GM12878 (cell line): ENCODE results near the gene DCST1. TPM values are rescaled to one million over a fixed set of nuclear protein-coding genes. Genes with fewer than 3 reads are reported as not detected.

ENCODE experiments used
- ATAC-seq: fragments of 200-7000 bp; cut with Tn5 transposase; 3 replicates; pipeline ENCODE4 v1.9.1; 2020; ENCODE audit warnings: mild to moderate bottlenecking, moderate library complexity
- BruUV-seq: library from RNA; stranded (reverse); fragments of 400-500 nt; replicated peaks from 2 replicates; lab custom pipeline; 2021; lab: Mats Ljungman, UMichigan
- CTCF ChIA-PET: fragments of 300-600 bp; sonication (Branson Sonifier 250); formaldehyde crosslinking; extraction: SDS; loops from one replicate; lab custom pipeline; 2021; ENCODE audit warnings: inconsistent platforms; lab: Yijun Ruan, JAX
- POLR2A ChIA-PET: fragments of 350-600 bp; formaldehyde crosslinking; extraction: SDS; loops from one replicate; lab custom pipeline; 2021; ENCODE audit warnings: inconsistent platforms; lab: Charles Lee
- RAD21 ChIA-PET: fragments of 300-600 bp; sonication (Branson Sonifier 250); formaldehyde crosslinking; loops from one replicate; lab custom pipeline; 2023; ENCODE audit warnings: antibody characterized with exemption; ENCODE audit not compliant: unreplicated experiment; lab: Charles Lee
- SMC1A ChIA-PET: fragments of 300-600 bp; sonication (Branson Sonifier 250); formaldehyde crosslinking; loops from one replicate; lab custom pipeline; 2023; ENCODE audit not compliant: unreplicated experiment, uncharacterized antibody; lab: Charles Lee
- DNase-seq: peaks from one replicate; pipeline ENCODE4 v3.0.0-alpha.2; 2011; ENCODE audit warnings: low read depth, low spot score
- FAIRE-seq: peaks from 3 replicates; lab custom pipeline; 2011; peaks lifted over from hg19 to GRCh38; lab: Jason Lieb, UNC
- H2AFZ ChIP-seq: 2 replicates; pipeline ENCODE4 v1.6.0; 2011; ENCODE audit warnings: low read depth, low read length, control low read depth; ENCODE audit not compliant: control insufficient read depth
- H3K27ac ChIP-seq: 2 replicates; pipeline ENCODE4 v1.5.1; 2011; ENCODE audit warnings: control low read depth; ENCODE audit not compliant: control insufficient read depth, insufficient read depth
- H3K27me3 ChIP-seq, 2 experiments: replicated peaks in 1 of 2; 2 replicates each; pipeline versions ENCODE4 v1.6.0 to v1.6.1; 2011; ENCODE audit warnings: low read length in 1 of 2; ENCODE audit not compliant: control insufficient read depth in 2 of 2, insufficient read depth in 2 of 2
- H3K36me3 ChIP-seq, 2 experiments: 2 replicates each; pipeline ENCODE4 v1.5.1; 2011; ENCODE audit warnings: low read length in 1 of 2; ENCODE audit not compliant: control insufficient read depth in 2 of 2, insufficient read depth in 2 of 2
- H3K4me1 ChIP-seq: 2 replicates; pipeline ENCODE4 v1.6.1; 2011; ENCODE audit warnings: mild to moderate bottlenecking, low read length, moderate library complexity, mixed read lengths; ENCODE audit not compliant: control insufficient read depth, insufficient read depth
- H3K4me2 ChIP-seq: 2 replicates; pipeline ENCODE4 v1.6.0; 2011; ENCODE audit warnings: control low read depth; ENCODE audit not compliant: control insufficient read depth, insufficient read depth
- H3K4me3 ChIP-seq: fragments of 200-600 bp; sonication (generic); 2 replicates; pipeline ENCODE4 v1.5.1; 2016
- H3K79me2 ChIP-seq: 2 replicates; pipeline ENCODE4 v1.6.0; 2011; ENCODE audit warnings: low read length; ENCODE audit not compliant: control insufficient read depth, insufficient read depth
- H3K9ac ChIP-seq: 2 replicates; pipeline ENCODE4 v1.8.0; 2011; ENCODE audit warnings: low read length, control low read depth, mixed read lengths; ENCODE audit not compliant: control insufficient read depth, insufficient read depth
- H3K9me3 ChIP-seq: replicated peaks from 3 replicates; pipeline ENCODE4 v1.5.1; 2011; ENCODE audit warnings: mild to moderate bottlenecking, low read length; ENCODE audit not compliant: control insufficient read depth, insufficient read depth
- H4K20me1 ChIP-seq: 2 replicates; pipeline ENCODE4 v1.6.0; 2011; ENCODE audit not compliant: control insufficient read depth, insufficient read depth
- ATF7 ChIP-seq: fragments of 450-650 bp; IDR thresholded peaks from 2 replicates; pipeline ENCODE4 v1.6.1; 2016; ENCODE audit warnings: low read depth, mild to moderate bottlenecking
- E2F4 ChIP-seq: IDR thresholded peaks from 2 replicates; pipeline ENCODE4 v1.6.1; 2012; ENCODE audit warnings: low read depth, low read length, improper control_type of control experiment
- KAT2A ChIP-seq: conservative IDR thresholded peaks from 2 replicates; pipeline ENCODE4 v1.6.1; 2011; ENCODE audit warnings: low read depth, low read length; ENCODE audit not compliant: control insufficient read depth
- NFYB ChIP-seq: IDR thresholded peaks from 2 replicates; pipeline ENCODE4 v1.6.1; 2011; ENCODE audit warnings: low read depth, mild to moderate bottlenecking, low read length, improper control_type of control experiment, moderate library complexity; ENCODE audit not compliant: insufficient read depth
- RB1 ChIP-seq: fragments of 450-650 bp; formaldehyde crosslinking; IDR thresholded peaks from 2 replicates; pipeline ENCODE4 v1.6.1; 2017; ENCODE audit warnings: mild to moderate bottlenecking, borderline replicate concordance
- ZNF24 ChIP-seq: fragments of 450-650 bp; IDR thresholded peaks from 2 replicates; pipeline ENCODE4 v1.6.1; 2017; ENCODE audit warnings: antibody characterized with exemption, mild to moderate bottlenecking
- WGBS: methylation state at CpG from one replicate; pipeline ENCODE4 v1.1.6; 2016; ENCODE audit warnings: low lambda C conversion rate; ENCODE audit not compliant: insufficient replicate concordance, insufficient coverage; ENCODE audit errors: missing lambda C conversion rate; 5-methylcytosine and 5-hydroxymethylcytosine counted together
- in situ Hi-C: fragments of 300-500 bp; cut with MboI; formaldehyde crosslinking; loops from 9 replicates; pipeline ENCODE4 v1.14.3; 2018; ENCODE audit warnings: mixed read lengths
- intact Hi-C: fragments of 100-400 bp; cut with micrococcal nuclease; formaldehyde crosslinking; loops from one replicate; pipeline ENCODE4 v1.14.2; 2022; ENCODE audit not compliant: unreplicated experiment
- polyA plus RNA-seq, 11 experiments: library from polyadenylated mRNA; depleted of rRNA in 4 of 11; unstranded in 6 of 11; stranded (reverse) in 5 of 11; fragments of >200 nt; fragmentation: Nextera tagmentation in 4 of 11; fragmentation: Illumina TruSeq in 1 of 11; extraction: Ambion mirVana in 4 of 11; extraction: Trizol in 1 of 11; gene quantifications; 1 replicate in 1 of 11; 2 replicates in 10 of 11; pipeline versions ENCODE4 v1.2.1 to v1.2.3, GENCODE V29; 2011 to 2016; ENCODE audit warnings: inconsistent platforms in 2 of 11, missing spikeins in 2 of 11, low read depth in 1 of 11
- total RNA-seq, 4 experiments: library from RNA; depleted of rRNA in 3 of 4; stranded (reverse); fragments of >200 nt in 3 of 4; fragmentation: Illumina TruSeq in 1 of 4; extraction: Trizol in 1 of 4; gene quantifications; 2 replicates each; pipeline versions ENCODE4 v1.2.1 to v1.2.3, GENCODE V29; 2013 to 2021

Gene DCST1
- total and polyA plus RNA-seq, 10 of the 15 experiments (the other 5 are each of a cell fraction or from before 2014, with no cell fraction given): not detected

- Histone ChIP-seq H3K4me1 (no peaks in the 10 kb centered on the region), H3K9ac (no peak overlapping the region), H4K20me1 (no peaks in the 10 kb centered on the region), H3K36me3 (no peaks in the 10 kb centered on the region), H3K27me3 (peaks cover 2 to 5% of the 10 kb centered on the region in 2 experiments; a peak in 1 of 4 replicates), H3K4me2 (no peak overlapping the region), H2AFZ (no peak overlapping the region), H3K27ac (no peak overlapping the region)
- no TSS peak for BruUV-seq
- no peak for FAIRE-seq
- CTCF ChIA-PET: interaction anchor here (1.5 kb wide), 1 partner anchor 16 kb away, joined by 5 read pairs; no protein-coding TSS in a partner anchor
- intact Hi-C loops: no loop called here
- in situ Hi-C loops: no loop called here
- SMC1A ChIA-PET: no interaction called here
- TF ChIP-seq NFYB: no peak
- no peak for TF ChIP-seq E2F4
- no peak for TF ChIP-seq KAT2A
- peak; percentile 71; the same call in 1 of the 2 replicates for TF ChIP-seq ZNF24
- no peak for TF ChIP-seq ATF7
- TF ChIP-seq RB1: no peak
- TF ChIP-seq, all 136 proteins: peak for 1
- Histone ChIP-seq H3K4me3 (no peak overlapping the region), H3K9me3 (no peaks in the 10 kb centered on the region), H3K79me2 (no peaks in the 10 kb centered on the region)
- no peak for DNase-seq
- RAD21 ChIA-PET: no interaction called here
- 42% methylated on average over 20 of the region's 20 CpGs for WGBS
- POLR2A ChIA-PET: interaction anchor here (0.6 kb wide), 1 partner anchor 9 kb away, joined by 3 read pairs; no protein-coding TSS in a partner anchor
- no peak for ATAC-seq
Observed at GRCh38 chr1:155034318-155035208, 939 bp downstream of the DCST1 start.
